Measurements from ENCODE around the gene SLC45A1.

SLC45A1 gene

GRCh38 chr1:8312235-8313218 lies 5.4 kb upstream of the SLC45A1 start:
- DNase-seq = no peak

GRCh38 chr1:8313231-8313630 lies 4.7 kb upstream of the SLC45A1 start:
- no peak for DNase-seq

GRCh38 chr1:8314346-8315280 lies 3.3 kb upstream of the SLC45A1 start:
- DNase-seq = peak; percentile 86

GRCh38 chr1:8315573-8316475 lies 2.1 kb upstream of the SLC45A1 start:
- no peak for DNase-seq

GRCh38 chr1:8318436-8318835 lies 522 bp downstream of the SLC45A1 start:
- DNase-seq = no peak

GRCh38 chr1:8321612-8322011 lies 3.7 kb downstream of the SLC45A1 start:
- no peak for DNase-seq

GRCh38 chr1:8323706-8324105 lies 5.8 kb downstream of the SLC45A1 start:
- peak; percentile 57 for DNase-seq

GRCh38 chr1:8324176-8324810 lies 6.4 kb downstream of the SLC45A1 start:
- no peak for DNase-seq

- no peak for DNase-seq
Measured at GRCh38 chr1:8325771-8326170, 7.9 kb downstream of the SLC45A1 start.

- no peak for DNase-seq
Measured at GRCh38 chr1:8326265-8326664, 8.4 kb downstream of the SLC45A1 start.

GRCh38 chr1:8328271-8328670 lies 10.4 kb downstream of the SLC45A1 start:
- no peak for DNase-seq

- DNase-seq = no peak
Measured at GRCh38 chr1:8329439-8329838, 11.5 kb downstream of the SLC45A1 start.

- DNase-seq = no peak
Measured at GRCh38 chr1:8329858-8330257, 11.9 kb downstream of the SLC45A1 start.

GRCh38 chr1:8330271-8331125 lies 12.6 kb downstream of the SLC45A1 start:
- no peak for DNase-seq

GRCh38 chr1:8332806-8333205 lies 14.9 kb downstream of the SLC45A1 start:
- no peak for DNase-seq

- no peak for DNase-seq
Measured at GRCh38 chr1:8333246-8333987, 15.5 kb downstream of the SLC45A1 start.

- DNase-seq = no peak
Measured at GRCh38 chr1:8334106-8334851, 16.4 kb downstream of the SLC45A1 start.

- DNase-seq = no peak
Measured at GRCh38 chr1:8335246-8335645, 17.3 kb downstream of the SLC45A1 start.

GRCh38 chr1:8337776-8338525 lies 20.0 kb downstream of the SLC45A1 start:
- no peak for DNase-seq

Measured in right hindlimb (tissue), 1 donor.